ENCODE results near the gene MTNR1B. TPM values are rescaled to one million over a fixed set of nuclear protein-coding genes. Genes with fewer than 3 reads are reported as not detected.

MTNR1B gene
- total and polyA plus RNA-seq, 2 of the 13 experiments (the other 11 are each of a cell fraction or from before 2014, with no cell fraction given) = not detected

DNA sequence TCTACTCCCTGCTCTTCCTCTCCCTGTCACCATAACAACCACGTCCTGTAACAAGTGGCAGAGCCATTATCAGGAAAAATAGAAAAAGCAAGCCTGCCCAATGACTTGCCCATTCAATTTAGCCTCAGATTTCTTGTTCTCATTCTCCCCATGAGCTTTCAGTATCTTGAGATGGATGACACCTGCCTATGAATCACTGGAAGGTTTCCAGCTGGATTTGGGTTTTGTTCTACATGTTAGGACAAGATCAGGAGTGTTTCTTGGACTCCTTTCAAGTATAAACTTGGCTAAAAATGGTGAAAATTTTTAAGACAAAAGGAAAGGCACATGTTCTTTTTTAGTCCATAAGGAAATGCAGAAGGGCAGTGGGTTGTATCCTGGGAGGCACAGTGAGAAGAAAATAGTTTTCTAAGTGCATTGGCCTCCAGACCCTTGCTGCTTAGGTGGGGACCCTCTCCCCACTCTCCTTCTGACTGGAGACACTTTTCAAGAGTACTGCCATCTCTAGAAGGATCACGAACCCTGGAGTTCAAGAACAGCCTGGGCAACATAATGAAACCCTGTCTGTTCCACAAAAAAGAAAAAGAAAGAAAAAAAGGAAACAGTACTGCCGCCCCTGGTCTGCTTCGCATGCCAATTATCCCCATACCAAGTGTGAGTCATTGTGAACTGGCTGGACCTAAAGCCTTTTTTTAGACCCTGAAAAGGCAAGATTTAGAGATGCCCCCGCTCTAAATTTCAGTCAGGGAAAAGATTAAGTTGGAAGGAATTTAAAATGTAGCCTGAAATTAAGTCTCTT, 51.0 kb downstream of the MTNR1B start:
- H3K4me2 ChIP-seq (ENCODE audit: low read depth, low read length) = no peak overlapping the region
- no peak for FAIRE-seq
- DNase-seq (ENCODE audit: low spot score) = no peak
- H3K4me1 ChIP-seq (ENCODE audit: insufficient read depth, low read length) = no peaks in the 10 kb centered on the region
- ATAC-seq = no peak
- BruUV-seq (replicated peaks) = no TSS peak
- ChIA-PET POLR2A (no interaction called here), CTCF (ENCODE audit: low intra/inter-chr PET ratio, low total read pairs) (no interaction called here)
- H3K36me3 ChIP-seq (replicated peaks in 1 of 2; ENCODE audit: control insufficient read depth in 1 of 2, insufficient read depth in 2 of 2, low read length in 2 of 2) = no peaks in the 10 kb centered on the region
- no peaks in the 10 kb centered on the region for H3K9me3 ChIP-seq (ENCODE audit: low read length)
- WGBS (ENCODE audit: low lambda C conversion rate) = 25% methylated on average over 5 of the region's 5 CpGs
- H2AFZ ChIP-seq (ENCODE audit: low read length) = no peak overlapping the region
- no peaks in the 10 kb centered on the region; a peak in 1 of 5 replicates for H3K27me3 ChIP-seq (ENCODE audit: control insufficient read depth in 1 of 2, insufficient read depth in 2 of 2, low read length in 2 of 2)
- H3K4me3 ChIP-seq (replicated peaks in 1 of 3; ENCODE audit: insufficient read depth in 1 of 3, low read depth in 2 of 3, low read length in 3 of 3) = no peak overlapping the region
- TF ChIP-seq SP2 (CRISPR knock-in tag; IDR thresholded peaks at IDR 0.05) (no peak), MXD4 (CRISPR knock-in tag; IDR thresholded peaks at IDR 0.05) (no peak), TSC22D2 (CRISPR knock-in tag; IDR thresholded peaks at IDR 0.05; ENCODE audit: borderline replicate concordance) (no peak), ZNF20 (CRISPR knock-in tag; IDR thresholded peaks at IDR 0.05) (no peak), NBN (conservative IDR thresholded peaks at IDR 0.05) (no peak), ZNF138 (CRISPR knock-in tag; IDR thresholded peaks at IDR 0.05; ENCODE audit: low read depth) (no peak), NRL (CRISPR knock-in tag; IDR thresholded peaks at IDR 0.05; ENCODE audit: borderline replicate concordance) (no peak), ZNF263 (CRISPR knock-in tag; IDR thresholded peaks at IDR 0.05) (no peak), THAP11 (CRISPR knock-in tag; IDR thresholded peaks at IDR 0.05) (no peak), BRD4 (CRISPR knock-in tag; IDR thresholded peaks at IDR 0.05) (no peak), ZNF614 (CRISPR knock-in tag; IDR thresholded peaks at IDR 0.05; ENCODE audit: borderline replicate concordance) (no peak), KLF6 (CRISPR knock-in tag; IDR thresholded peaks at IDR 0.05) (no peak), ARID2 (CRISPR knock-in tag; IDR thresholded peaks at IDR 0.05; ENCODE audit: borderline replicate concordance) (no peak), ETV5 (CRISPR knock-in tag; IDR thresholded peaks at IDR 0.05; ENCODE audit: borderline replicate concordance) (no peak), ZNF530 (CRISPR knock-in tag; IDR thresholded peaks at IDR 0.05; ENCODE audit: low read depth) (no peak)
- TF ChIP-seq, protein P1, sequence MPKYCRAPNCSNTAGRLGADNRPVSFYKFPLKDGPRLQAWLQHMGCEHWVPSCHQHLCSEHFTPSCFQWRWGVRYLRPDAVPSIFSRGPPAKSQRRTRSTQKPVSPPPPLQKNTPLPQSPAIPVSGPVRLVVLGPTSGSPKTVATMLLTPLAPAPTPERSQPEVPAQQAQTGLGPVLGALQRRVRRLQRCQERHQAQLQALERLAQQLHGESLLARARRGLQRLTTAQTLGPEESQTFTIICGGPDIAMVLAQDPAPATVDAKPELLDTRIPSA (CRISPR knock-in tag; IDR thresholded peaks at IDR 0.05; ENCODE audit: borderline replicate concordance) = no peak
- TF ChIP-seq, protein P2, sequence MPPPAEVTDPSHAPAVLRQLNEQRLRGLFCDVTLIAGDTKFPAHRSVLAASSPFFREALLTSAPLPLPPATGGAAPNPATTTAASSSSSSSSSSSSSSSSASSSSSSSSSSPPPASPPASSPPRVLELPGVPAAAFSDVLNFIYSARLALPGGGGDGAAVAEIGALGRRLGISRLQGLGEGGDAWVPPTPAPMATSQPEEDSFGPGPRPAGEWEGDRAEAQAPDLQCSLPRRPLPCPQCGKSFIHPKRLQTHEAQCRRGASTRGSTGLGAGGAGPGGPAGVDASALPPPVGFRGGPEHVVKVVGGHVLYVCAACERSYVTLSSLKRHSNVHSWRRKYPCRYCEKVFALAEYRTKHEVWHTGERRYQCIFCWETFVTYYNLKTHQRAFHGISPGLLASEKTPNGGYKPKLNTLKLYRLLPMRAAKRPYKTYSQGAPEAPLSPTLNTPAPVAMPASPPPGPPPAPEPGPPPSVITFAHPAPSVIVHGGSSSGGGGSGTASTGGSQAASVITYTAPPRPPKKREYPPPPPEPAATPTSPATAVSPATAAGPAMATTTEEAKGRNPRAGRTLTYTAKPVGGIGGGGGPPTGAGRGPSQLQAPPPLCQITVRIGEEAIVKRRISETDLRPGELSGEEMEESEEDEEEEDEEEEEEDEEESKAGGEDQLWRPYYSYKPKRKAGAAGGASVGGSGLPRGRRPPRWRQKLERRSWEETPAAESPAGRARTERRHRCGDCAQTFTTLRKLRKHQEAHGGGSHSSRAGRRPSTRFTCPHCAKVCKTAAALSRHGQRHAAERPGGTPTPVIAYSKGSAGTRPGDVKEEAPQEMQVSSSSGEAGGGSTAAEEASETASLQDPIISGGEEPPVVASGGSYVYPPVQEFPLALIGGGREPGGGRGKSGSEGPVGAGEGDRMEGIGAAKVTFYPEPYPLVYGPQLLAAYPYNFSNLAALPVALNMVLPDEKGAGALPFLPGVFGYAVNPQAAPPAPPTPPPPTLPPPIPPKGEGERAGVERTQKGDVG (CRISPR knock-in tag; IDR thresholded peaks at IDR 0.05; ENCODE audit: borderline replicate concordance) = no peak
- H4K20me1 ChIP-seq (ENCODE audit: insufficient read depth, low read length) = no peaks in the 10 kb centered on the region
- in situ Hi-C loops (cut with HindIII; ENCODE audit: extremely low pct_ligation_motif_present, low pct_unique_long_range_greater_than_20kb) (no loop called here), intact Hi-C loops (cut with micrococcal nuclease; ENCODE audit: unreplicated experiment) (loop anchor here (1.0 kb wide), 1 partner anchor 45 kb away; no protein-coding TSS in a partner anchor)
- no peaks in the 10 kb centered on the region for H3K79me2 ChIP-seq (ENCODE audit: insufficient read depth, low read length)
- H3K9ac ChIP-seq (ENCODE audit: insufficient read depth, low read depth, low read length) = no peak overlapping the region
- H3K27ac ChIP-seq (ENCODE audit: extremely low read length, insufficient read depth, low read length) = no peak overlapping the region
